HPDE6-E6E7 (cell line): Measurements from ENCODE around the gene CYTH2.
"Not testable (repeated sequence)": the region's sequence is repeated elsewhere in the genome, so short reads cannot be mapped to it uniquely, and the experiment has no call there.

ENCODE experiments used
- DNase-seq: peaks from one replicate; pipeline ENCODE4 v3.0.0; 2011; ENCODE audit warnings: missing footprints; ENCODE audit errors: extremely low spot score

CYTH2 gene

DNA sequence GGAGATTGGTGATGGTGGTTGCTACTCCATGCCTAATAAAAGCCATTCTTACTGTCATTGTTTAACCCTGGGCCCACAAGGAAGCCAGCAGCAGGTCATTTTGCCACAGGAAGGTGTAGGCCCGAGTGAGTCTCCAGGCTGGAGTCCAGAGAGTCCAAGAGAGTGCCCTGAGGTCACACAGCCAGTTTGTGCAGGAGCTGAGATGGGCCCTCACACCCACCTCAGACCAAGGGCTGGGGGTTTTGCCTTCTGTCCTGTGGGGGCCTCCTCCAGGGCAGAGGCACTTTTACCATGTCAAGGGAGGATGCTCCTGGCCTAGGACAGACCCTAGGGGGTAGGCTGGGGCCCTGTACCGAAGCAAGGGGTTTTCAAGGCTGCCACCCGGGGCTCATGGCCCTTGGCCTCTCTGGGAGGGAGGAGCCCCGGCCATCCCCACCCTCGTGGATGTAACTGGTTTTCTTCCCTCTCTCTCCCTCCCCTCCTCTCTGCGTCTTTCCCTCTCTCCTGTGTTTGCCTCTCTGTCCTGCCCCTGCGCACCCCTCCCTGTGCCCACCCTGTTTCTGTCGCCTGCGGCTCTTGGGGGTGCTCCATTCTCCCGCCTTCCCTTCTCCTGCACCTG is 8.0 kb downstream of the CYTH2 start:
- no peak for DNase-seq

DNA sequence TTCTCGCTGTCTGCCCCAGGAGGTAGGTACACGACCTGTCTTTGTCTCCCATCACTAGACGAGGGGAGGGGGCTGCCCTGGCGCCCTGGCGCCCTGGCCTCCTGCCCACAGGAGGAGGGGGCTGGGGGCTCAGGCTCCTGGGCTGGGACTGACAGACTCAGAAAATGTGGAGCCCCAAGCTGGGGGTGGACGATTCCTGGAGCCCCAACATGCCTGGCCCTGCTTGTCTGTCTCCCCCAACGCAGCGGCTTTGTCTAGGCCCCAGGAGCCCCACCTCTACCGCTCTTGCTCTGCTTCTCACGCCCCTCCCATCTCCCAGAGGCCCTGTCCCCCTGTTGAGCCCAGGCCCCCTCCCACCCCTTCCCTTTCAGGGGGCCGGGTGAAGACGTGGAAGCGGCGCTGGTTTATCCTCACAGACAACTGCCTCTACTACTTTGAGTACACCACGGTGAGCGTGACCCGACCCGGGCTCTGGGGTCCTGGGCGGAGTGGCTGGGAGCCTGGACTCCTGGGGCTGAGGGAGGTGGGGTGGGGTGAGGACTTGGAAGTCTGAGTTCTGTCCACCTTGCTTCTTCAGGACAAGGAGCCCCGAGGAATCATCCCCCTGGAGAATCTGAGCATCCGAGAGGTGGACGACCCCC is 8.6 kb downstream of the CYTH2 start:
- no peak for DNase-seq

DNA sequence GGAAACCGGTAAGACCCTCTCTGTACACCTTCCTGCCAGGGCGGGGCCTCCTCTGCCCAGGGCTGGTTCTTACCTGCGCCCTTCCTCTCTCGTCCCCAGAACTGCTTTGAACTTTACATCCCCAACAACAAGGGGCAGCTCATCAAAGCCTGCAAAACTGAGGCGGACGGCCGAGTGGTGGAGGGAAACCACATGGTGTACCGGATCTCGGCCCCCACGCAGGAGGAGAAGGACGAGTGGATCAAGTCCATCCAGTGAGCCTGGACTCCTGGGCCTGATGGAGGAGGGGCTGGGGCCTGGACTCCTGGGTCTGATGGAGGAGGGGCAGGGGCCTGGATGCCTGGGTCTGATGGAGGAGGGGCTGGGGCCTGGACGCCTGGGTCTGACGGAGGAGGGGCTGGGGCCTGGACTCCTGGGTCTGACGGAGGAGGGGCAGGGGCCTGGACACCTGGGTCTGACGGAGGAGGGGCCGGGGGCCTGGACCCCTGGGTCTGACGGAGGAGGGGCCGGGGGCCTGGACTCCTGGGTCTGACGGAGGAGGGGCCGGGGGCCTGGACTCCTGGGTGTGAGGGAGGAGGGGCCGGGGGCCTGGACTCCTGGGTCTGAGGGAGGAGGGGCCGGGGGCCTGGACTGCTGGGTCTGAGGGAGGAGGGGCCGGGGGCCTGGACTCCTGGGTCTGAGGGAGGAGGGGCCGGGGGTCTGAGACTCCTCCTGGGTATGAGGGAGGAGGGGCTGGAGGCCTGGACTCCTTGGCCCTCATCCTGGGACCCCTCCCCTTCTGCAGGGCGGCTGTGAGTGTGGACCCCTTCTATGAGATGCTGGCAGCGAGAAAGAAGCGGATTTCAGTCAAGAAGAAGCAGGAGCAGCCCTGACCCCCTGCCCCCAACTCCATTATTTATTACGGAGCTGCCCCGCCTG is 9.4 kb downstream of the CYTH2 start:
- DNase-seq, result no peak

DNA sequence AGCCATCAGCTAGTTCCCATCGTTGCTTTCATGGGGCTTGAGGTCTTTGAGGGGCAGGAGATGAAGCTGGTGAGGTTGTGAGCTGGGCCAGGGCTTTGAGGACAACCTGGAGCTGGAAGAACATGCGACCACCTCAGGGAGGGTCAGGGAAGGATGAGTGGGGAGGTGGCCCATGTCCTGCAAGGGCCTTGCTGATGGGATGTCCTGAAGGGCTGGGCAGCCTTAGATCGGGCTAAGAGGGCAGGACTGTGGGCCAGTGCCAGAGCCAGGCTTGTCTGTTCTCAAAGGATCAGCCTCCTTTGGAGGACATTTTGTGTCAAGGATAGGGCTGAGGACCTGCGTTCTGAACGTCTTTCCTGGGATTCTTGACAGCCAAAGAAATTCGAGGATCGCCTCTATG is 10.5 kb downstream of the CYTH2 start:
- no peak for DNase-seq

DNA sequence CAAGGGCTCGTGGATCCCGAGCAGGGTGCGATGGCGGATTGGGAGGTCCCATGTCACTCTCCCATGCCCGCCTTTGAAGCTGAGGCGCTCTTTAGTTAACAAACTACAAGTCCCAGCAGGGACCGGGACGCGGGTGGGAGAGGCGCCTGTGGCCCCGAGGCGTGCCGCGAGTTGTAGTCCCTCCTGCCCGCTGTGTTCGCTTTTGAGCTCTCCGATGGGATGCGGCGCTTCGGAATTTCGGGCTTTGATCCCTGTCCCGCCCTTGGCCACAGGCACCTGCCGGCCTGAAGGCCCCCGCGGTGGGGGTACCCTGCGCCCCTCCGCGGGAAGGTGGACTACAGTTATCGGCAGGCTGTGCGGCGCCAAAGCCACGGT is 11.0 kb downstream of the CYTH2 start:
- DNase-seq, result peak; percentile 29

DNA sequence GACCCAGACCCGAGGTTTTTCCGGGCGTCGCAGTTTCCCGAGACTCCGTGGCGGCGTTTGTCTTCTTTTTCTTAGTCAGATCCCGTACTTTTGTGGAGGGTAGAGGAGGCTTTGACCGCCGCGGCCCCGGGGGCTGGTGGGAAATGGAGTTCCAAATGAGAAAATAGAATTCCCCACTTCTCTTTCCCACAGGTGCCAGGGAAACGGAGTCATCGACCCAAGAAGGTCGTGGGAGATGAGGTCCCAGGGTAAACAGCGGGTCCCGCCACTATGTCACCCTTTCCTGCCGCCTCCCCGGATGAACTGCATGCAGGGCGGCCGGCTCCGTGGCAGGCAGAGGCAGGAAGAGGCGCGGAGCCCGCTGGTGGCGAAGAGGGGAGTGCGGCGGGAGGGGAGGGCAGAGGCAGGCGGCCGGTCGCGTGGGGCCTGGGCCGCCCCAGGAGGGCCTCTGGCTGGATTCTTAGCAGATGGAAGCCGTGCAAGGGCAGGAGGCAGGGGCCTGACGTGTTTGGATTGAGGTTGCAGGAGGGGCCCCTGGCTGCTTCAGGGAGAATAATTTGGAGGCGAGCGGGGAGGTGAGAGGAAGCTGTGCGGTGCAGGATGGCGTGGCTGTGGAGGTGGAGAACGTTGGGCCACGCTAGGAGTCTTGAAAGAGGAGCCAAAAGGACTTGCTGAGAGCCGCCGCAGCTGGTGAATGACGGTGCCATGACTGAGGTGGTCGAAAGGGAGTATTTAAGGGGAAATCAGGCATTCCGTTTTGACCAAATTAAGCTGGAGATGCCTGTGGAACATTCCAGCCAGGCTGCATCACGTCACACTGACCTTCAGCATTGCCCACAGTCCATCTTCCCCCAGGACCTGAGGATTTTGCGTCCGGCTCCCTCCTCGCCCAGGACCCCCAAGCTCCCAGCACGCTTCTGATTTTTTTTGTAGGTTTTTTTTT is 11.7 kb downstream of the CYTH2 start:
- DNase-seq, result no peak

DNA sequence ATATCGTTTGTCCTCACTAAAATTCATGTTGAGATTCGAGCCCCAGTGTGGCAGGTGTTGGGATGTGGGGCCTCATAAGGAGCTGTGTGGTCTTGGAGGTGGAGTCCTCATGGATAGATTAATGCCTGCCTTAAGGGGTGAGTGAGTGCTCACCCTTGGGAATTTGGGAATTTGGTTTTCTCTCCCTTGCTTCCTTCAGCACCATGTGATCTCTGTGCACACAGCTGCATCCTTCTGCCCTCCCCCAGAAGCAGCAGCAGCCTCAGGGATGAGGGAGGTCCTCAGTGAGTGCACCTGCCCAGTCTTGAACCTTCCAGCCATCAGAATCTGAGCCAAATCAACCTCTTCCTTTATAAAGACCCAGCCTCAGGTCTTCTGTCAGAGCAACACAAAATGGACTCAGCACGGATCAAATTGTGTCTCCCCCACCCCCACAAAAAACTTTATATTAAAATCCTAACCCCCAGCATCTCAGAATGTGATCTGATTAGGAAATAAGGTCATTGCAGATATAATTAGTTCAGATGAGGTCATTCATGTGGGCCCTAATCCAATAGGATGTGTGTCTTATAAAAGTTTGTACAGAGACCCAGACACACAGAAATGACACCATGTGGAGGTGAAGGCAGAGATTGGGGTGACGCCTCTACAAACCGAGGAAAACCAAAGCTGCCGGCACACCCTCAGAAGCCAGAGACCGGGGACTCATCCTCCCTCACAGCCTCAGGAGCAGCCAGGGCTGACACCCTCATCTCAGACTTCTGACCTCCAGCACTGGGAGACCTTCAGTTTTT is 12.9 kb downstream of the CYTH2 start:
- no peak for DNase-seq

DNA sequence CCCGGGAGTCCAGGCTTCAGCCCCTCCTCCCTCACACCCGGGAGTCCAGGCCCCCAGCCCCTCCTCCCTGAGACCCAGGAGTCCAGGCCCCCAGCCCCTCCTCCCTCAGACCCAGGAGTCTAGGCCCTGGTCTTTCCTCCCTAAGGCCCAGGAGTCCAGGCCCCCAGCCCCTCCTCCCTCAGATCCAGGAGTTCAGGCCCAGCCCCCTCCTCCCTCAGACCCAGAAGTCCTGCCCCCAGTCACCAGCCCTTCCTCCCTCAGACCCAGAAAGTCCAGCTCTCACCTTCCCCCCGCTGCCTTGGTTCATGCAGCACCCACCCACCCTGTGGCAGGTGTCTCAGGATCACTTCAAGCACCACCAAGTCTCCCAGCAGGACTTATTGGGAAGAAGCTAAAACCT is 14.1 kb downstream of the CYTH2 start:
- DNase-seq, result no peak

DNA sequence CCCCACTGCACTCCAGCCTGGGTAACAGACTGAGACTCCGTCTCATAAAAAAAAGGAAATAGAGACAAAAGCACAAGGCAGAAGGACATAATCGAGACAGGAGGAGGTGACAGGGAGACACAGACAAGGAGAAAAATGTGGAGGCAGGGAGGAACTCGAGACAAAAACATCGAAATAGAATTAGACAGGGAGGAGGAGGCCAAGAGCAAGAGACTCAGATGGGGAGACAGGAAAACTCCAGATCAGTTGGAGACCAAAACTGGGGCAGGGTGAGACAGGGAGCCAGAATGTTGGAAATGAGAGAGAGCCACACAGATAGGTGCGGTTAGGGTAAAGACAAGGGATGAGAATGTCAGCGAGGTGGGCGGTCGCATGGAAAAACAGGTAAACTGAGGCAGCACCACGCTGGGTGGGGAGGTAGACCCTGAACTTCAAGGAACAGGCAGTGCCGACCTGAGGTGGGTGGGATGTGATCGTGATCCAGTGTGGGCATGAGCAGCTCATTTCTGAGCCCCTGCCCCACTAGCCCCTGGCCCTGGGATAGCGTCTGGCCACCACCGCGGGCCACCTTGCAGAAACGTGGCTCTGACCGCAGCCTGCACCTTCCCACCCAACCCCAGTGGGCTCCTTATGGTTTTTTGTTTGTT is 15.2 kb downstream of the CYTH2 start:
- no peak for DNase-seq

DNA sequence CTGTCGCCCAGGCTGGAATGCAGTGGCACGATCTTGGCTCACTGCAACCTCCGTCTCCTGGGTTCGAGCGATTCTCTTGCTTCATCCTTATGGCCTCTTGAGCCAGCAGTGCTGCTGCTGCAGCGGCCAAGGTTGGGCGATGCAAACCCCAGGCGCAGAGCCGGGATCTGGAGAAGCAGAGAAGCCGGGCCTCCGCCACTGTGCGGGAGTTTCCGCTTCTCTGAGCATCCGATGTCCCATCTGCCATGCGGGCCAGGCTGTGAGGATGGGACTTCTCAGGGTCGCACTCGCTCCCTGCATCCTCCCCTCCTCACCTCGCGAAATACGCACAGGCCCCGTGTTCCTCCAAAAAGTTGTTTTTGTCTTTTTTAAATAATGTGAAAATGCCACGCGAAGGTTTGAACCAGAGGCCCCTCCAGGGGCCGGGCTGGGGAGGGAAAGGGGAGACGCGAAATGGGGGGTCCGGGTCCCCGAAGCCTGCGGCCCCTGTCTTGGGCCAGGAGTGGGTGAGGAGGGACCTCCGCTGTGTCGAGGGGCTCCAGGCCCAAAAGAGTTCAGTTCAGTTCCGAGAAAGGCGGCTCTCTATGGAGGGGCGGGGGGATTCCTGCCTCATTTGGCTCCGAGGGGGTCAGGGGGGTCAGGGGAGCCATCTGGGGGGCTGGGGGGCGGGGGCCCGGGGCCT is 15.9 kb downstream of the CYTH2 start:
- no peak for DNase-seq

DNA sequence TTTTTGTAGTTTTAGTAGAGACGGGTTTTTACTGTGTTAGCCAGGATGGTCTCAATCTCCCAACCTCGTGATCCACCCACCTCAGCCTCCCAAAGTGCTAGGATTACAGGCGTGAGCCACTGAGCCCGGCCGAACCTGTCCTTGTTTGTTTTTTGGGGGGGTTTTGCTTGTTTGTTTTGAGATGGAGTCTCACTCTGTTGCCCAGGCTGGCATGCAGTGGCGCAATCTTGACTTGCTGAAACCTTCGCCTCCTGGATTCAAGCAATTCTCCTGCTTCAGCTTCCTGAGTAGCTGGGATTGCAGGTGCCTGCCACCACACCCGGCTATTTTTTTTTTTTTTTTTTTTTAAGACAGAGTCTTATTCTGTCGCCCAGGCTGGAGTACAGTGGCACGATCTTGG is 17.5 kb downstream of the CYTH2 start:
- not testable (repeated sequence) for DNase-seq

DNA sequence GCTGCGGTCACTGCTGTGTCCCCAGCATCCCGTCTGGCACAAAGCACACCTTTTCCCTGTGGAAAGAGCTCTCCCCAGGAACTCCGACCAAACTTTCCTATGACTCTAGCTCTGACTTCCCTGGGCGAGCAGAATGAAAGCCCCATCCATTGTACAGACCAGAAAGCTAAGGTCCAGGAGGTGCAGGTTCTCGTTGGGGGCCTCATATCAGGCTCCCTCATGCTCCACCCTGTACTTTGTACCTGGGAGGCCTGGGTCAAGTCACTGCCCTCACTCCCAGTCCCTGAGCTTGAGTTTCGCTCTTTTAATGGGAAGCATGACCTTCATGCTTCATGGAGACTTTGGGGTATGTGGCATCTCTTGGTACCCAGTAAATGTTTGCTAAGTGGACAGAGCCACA is 18.4 kb downstream of the CYTH2 start:
- DNase-seq, result no peak

DNA sequence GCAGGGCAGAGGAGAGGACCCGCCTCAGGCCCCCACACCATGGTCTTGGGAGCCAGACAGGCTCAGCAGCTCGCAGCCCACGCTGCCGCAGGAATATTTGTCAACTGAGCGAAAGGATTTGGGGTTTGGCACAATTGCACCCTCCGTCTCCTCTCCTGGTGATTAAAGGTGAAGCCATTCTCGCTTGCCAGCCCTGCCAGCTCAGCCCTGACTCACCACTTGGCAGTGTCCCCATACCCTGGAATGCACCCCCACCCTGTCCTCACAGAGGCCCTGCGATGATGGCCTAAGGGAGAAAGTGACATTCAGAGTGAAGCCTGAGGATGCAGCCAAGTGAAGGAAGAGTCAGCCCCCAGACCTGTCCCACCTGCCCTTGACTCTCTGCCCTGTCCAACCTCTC is 18.8 kb downstream of the CYTH2 start:
- peak; percentile 91 for DNase-seq

DNA sequence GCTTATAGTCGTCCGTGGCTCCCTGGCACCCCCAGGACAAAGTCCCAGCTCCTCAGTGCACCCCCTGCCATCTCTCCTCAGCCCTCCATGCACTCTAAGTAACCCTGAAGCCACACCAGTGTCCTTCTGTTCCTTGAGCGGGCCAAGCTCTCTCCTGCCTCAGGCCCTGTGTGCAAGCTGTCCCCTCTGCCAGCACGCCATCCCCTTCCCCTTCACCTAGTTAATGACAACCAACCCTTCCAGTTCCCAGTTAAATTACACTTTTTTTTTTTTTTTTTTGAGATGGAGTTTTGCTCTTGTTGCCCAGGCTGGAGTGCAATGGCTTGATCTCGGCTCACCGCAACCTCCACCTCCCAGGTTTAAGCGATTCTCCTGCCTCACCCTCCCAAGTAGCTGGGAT is 19.3 kb downstream of the CYTH2 start:
- not testable (repeated sequence) for DNase-seq

DNA sequence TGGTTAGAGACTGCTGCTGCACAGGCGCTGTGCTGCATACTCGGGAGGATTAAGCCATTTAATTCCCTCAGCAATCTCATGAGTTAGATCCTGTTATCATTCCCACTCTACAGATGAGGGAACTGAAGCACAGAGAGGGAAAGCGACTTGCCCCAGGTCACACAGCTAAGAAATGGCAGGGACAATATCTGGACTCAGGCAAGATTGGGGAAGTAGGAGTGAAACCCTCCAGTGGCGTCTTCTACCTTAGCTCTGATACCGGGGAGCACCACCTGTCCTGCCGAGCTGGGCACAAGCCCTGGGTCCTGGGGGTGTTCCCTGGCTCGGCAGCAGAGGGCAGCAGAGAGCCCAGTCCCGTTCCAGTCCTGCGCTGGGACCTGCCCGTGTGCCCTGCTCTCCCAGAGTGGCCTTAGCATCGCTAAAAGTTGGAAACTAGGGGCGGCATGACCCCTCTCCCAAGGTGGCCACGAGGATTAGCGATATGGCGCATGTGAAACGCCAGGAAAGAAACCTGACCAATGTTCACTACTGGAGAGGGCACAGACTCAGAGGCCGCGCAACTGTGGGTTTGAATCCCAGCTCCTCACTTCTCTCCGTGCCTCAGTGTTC is 20.5 kb downstream of the CYTH2 start:
- no peak for DNase-seq

DNA sequence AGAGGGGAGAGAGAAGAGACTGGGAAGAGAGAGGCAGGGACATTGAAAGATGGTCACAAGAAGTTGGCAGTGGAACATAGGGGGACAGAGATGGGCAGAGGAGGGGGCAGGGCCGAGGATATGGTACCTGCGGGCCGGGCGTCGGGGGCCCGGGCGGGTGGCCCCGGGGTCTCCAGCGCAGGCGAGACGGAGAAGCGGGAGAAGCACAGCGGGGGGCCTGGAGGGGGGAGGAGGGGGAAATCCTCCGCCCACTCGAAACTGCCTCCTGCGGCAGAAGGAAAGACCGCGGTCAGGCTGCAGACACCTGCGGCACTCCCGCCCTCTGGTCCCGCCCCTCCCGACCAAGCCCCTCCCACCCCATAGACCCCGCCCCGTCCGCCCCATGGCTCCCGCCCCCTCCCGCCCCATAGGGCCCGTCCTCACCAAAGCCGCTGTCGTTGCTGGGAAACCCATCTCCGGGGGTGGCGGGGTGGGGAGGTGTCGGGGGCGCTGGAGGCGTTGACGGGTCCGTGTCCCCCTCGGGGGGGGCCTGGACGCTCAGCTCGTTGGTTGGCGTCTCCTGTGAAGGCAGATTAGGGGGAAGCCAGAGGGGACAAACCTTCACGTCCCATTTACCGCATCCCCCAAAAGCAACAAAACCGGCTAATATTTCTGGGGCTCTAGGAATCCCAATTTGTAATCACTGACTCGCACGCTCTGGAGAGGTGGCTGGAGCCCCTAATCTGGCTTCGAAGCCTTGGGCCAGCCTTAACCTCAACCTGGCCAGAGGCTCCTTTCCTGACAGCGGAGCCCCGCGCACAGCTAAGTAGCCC is 22.0 kb downstream of the CYTH2 start:
- no peak for DNase-seq

DNA sequence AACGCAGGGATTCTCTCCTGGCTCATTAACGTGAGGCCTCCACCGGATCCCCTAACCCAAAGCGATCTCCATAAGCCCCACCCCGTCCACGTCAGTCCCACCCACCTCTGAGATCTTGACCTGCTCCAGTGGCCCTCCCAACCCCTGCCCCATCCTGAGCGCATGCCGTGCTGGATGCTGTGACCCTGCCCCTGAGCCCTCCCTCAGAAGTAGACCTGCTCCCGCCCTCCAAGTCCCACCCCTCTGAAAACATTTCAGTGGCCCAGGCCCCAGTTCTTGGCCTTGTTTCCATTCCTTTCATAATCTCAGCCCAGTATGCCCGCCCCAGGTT is 22.6 kb downstream of the CYTH2 start:
- DNase-seq, result no peak

DNA sequence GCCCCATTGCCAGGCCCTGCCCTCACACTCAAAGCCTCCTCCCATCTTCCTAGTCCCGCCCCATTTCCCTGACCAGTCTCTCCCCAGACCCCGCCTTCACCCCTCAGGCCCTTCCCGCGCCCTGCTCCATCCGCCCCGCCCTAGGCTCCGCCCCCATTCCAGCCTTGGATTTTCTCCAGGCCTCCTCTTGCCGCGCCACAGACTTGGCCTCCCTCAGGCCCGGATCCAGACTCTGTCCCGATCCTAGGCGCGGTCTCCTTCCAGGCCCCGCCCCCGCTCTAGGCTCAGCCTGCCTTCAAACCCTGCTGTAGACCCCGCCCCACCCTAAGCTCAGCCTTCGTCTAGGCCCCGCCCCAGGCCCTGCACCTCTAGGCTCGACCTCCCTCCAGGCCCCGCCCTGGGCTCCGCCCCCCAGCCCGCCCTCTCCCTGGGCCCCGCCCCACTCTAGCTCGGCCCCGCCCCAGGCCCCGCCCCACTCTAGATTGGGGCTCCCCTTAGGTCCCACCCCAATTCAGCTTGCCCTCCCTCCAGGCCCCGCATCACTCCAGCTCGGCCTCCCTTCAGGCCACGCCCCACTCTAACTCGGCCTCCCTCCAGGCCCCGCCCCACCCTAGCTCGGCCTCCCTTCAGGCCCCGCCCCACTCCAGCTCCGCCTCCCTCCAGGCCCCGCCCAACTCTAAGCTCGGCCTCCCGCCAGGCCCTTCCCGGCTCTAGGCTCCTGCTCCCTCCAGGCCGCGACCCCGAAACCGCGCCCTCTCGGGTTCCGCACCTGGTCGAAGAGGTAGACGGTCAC is 24.0 kb downstream of the CYTH2 start:
- peak; percentile 79 for DNase-seq
